Ascending aorta (tissue), 2 donors: ENCODE measurements around the gene FRAT1. TPM values are rescaled to one million over a fixed set of nuclear protein-coding genes. Genes with fewer than 3 reads are reported as not detected.

Source experiments
- DNase-seq, 2 donors: peaks; one replicate each; pipeline ENCODE4 v3.0.0-alpha.2; 2019; ENCODE audit warnings: low spot score in 2 of 2
- H3K27ac ChIP-seq, 2 donors: fragments of 200-600 bp; sonication (generic); one replicate each; pipeline ENCODE4 v1.5.1; 2016 to 2017; ENCODE audit warnings: mild to moderate bottlenecking in 1 of 2
- H3K27me3 ChIP-seq: fragments of 200-600 bp; sonication (generic); one replicate; pipeline ENCODE4 v1.5.1; 2017
- H3K36me3 ChIP-seq, 2 donors: fragments of 200-600 bp; sonication (generic); one replicate each; pipeline ENCODE4 v1.5.1; 2016
- H3K4me1 ChIP-seq, 2 donors: fragments of 200-600 bp; sonication (generic); one replicate each; pipeline ENCODE4 v1.5.1; 2016 to 2017; ENCODE audit warnings: mild to moderate bottlenecking in 1 of 2
- H3K4me3 ChIP-seq, 2 donors: fragments of 200-600 bp; sonication (generic); one replicate each; pipeline ENCODE4 v1.5.1; 2016 to 2017; ENCODE audit warnings: mild to moderate bottlenecking in 1 of 2
- H3K9me3 ChIP-seq, 2 donors: fragments of 200-600 bp; sonication (generic); one replicate each; pipeline ENCODE4 v1.5.1; 2016
- CTCF ChIP-seq, 3 experiments: fragments of 200-600 bp in 2 of 3; fragments of 450-650 bp in 1 of 3; sonication (generic) in 2 of 3; IDR thresholded peaks; one replicate each; pipeline ENCODE4 v1.5.1; 2016 to 2019; ENCODE audit warnings: antibody characterized with exemption in 3 of 3, mild to moderate bottlenecking in 1 of 3, moderate library complexity in 1 of 3
- intact Hi-C: fragments of 100-400 bp; cut with DNase I; formaldehyde crosslinking; loops from one replicate; pipeline ENCODE4 v1.15.1; 2023
- total RNA-seq: library from RNA; depleted of rRNA; stranded (reverse); fragments of >200 nt; gene quantifications from one replicate; pipeline ENCODE4 v1.1.0, GENCODE V29; 2016

Gene FRAT1
- total RNA-seq, 1 donor from 2014 or later: 5.2 TPM

GRCh38 chr10:97361537-97361901, 42.4 kb downstream of the FRAT1 start:
- Histone ChIP-seq H3K27me3 (no peaks in the 10 kb centered on the region), H3K4me1 (no peaks in the 10 kb centered on the region), H3K36me3 (peaks cover 11 to 38% of the 10 kb centered on the region in 2 donors), H3K27ac (no peak overlapping the region), H3K9me3 (no peaks in the 10 kb centered on the region), H3K4me3 (no peak overlapping the region)
- DNase-seq: no peak
- no peak for TF ChIP-seq CTCF (IDR thresholded peaks at IDR 0.05)
- intact Hi-C loops: no loop called here

GRCh38 chr10:97362310-97363033, 43.4 kb downstream of the FRAT1 start:
- no peak for TF ChIP-seq CTCF (IDR thresholded peaks at IDR 0.05)
- intact Hi-C loops: no loop called here
- Histone ChIP-seq H3K4me3 (no peak overlapping the region), H3K9me3 (no peaks in the 10 kb centered on the region), H3K36me3 (peaks cover 12 to 42% of the 10 kb centered on the region in 2 donors), H3K4me1 (no peaks in the 10 kb centered on the region), H3K27ac (no peak overlapping the region), H3K27me3 (no peaks in the 10 kb centered on the region)
- no peak for DNase-seq

GRCh38 chr10:97363071-97363470, 44.0 kb downstream of the FRAT1 start:
- Histone ChIP-seq H3K9me3 (no peaks in the 10 kb centered on the region), H3K36me3 (peaks cover 12 to 39% of the 10 kb centered on the region in 2 donors), H3K27ac (no peak overlapping the region), H3K27me3 (no peaks in the 10 kb centered on the region), H3K4me1 (no peaks in the 10 kb centered on the region), H3K4me3 (no peak overlapping the region)
- no peak for DNase-seq
- intact Hi-C loops: no loop called here
- TF ChIP-seq CTCF (IDR thresholded peaks at IDR 0.05): no peak

- H3K27ac ChIP-seq: no peak overlapping the region
- no peak for DNase-seq
- intact Hi-C loops: no loop called here
Observed at GRCh38 chr10:97365761-97366351, 46.8 kb downstream of the FRAT1 start.

GRCh38 chr10:97366572-97366971, 47.5 kb downstream of the FRAT1 start:
- peaks cover 19 to 54% of the 10 kb centered on the region in 2 donors for H3K36me3 ChIP-seq
- no peaks in the 10 kb centered on the region for H3K4me1 ChIP-seq
- no peak for DNase-seq
- H3K27me3 ChIP-seq: no peaks in the 10 kb centered on the region
- H3K4me3 ChIP-seq: no peak overlapping the region
- no peak overlapping the region for H3K27ac ChIP-seq
- H3K9me3 ChIP-seq: no peaks in the 10 kb centered on the region
- intact Hi-C loops: no loop called here
- TF ChIP-seq CTCF (IDR thresholded peaks at IDR 0.05): no peak

More at GRCh38 chr10:97365761-97366351, 46.8 kb downstream of the FRAT1 start:
- TF ChIP-seq CTCF (IDR thresholded peaks at IDR 0.05): no peak
- H3K36me3 ChIP-seq: peaks cover 17 to 47% of the 10 kb centered on the region in 2 donors
- H3K27me3 ChIP-seq: no peaks in the 10 kb centered on the region
- H3K4me1 ChIP-seq: no peaks in the 10 kb centered on the region
- H3K4me3 ChIP-seq: no peak overlapping the region
- no peaks in the 10 kb centered on the region for H3K9me3 ChIP-seq
